ENCODE measurements around the gene MYH11.
"Not testable (repeated sequence)": the region's sequence is repeated elsewhere in the genome, so short reads cannot be mapped to it uniquely, and the experiment has no call there.

MYH11 gene

GRCh38 chr16:15857724-15858560, 1.1 kb upstream of the MYH11 start:
- peak overlapping the region; percentile 69 for H3K4me3 Mint-ChIP-seq
- H3K4me1 Mint-ChIP-seq, result peaks cover 8% of the 10 kb centered on the region
- H3K27me3 Mint-ChIP-seq, result peaks cover 19% of the 10 kb centered on the region
- H3K9me3 Mint-ChIP-seq, result no peaks in the 10 kb centered on the region
- no peaks in the 10 kb centered on the region for H3K36me3 Mint-ChIP-seq
- H3K27ac Mint-ChIP-seq, result no peak overlapping the region

- peaks cover 19% of the 10 kb centered on the region for H3K27me3 Mint-ChIP-seq
- H3K9me3 Mint-ChIP-seq, result no peaks in the 10 kb centered on the region
- no peak overlapping the region for H3K27ac Mint-ChIP-seq
- no peaks in the 10 kb centered on the region for H3K36me3 Mint-ChIP-seq
- H3K4me1 Mint-ChIP-seq, result peaks cover 8% of the 10 kb centered on the region
- H3K4me3 Mint-ChIP-seq, result no peak overlapping the region
Observed at GRCh38 chr16:15856182-15856581, 646 bp downstream of the MYH11 start.

GRCh38 chr16:15855704-15856003, 1.2 kb downstream of the MYH11 start:
- no peak overlapping the region for H3K4me3 Mint-ChIP-seq
- H3K9me3 Mint-ChIP-seq, result no peaks in the 10 kb centered on the region
- no peaks in the 10 kb centered on the region for H3K36me3 Mint-ChIP-seq
- H3K27ac Mint-ChIP-seq, result no peak overlapping the region
- H3K27me3 Mint-ChIP-seq, result peaks cover 19% of the 10 kb centered on the region
- peaks cover 8% of the 10 kb centered on the region for H3K4me1 Mint-ChIP-seq

GRCh38 chr16:15854906-15855703, 1.7 kb downstream of the MYH11 start:
- Mint-ChIP-seq H3K27me3 (peaks cover 19% of the 10 kb centered on the region), H3K4me1 (peaks cover 8% of the 10 kb centered on the region), H3K36me3 (no peaks in the 10 kb centered on the region), H3K27ac (no peak overlapping the region), H3K9me3 (no peaks in the 10 kb centered on the region), H3K4me3 (no peak overlapping the region)

GRCh38 chr16:15854061-15854460, 2.8 kb downstream of the MYH11 start:
- Mint-ChIP-seq H3K4me1 (peaks cover 8% of the 10 kb centered on the region), H3K9me3 (no peaks in the 10 kb centered on the region), H3K27ac (no peak overlapping the region), H3K27me3 (peaks cover 18% of the 10 kb centered on the region), H3K36me3 (no peaks in the 10 kb centered on the region), H3K4me3 (no peak overlapping the region)

- Mint-ChIP-seq H3K36me3 (no peaks in the 10 kb centered on the region), H3K9me3 (no peaks in the 10 kb centered on the region), H3K27me3 (peaks cover 18% of the 10 kb centered on the region), H3K4me3 (no peak overlapping the region), H3K27ac (no peak overlapping the region), H3K4me1 (peaks cover 7% of the 10 kb centered on the region)
Observed at GRCh38 chr16:15853021-15853420, 3.8 kb downstream of the MYH11 start.

GRCh38 chr16:15850555-15850954, 6.3 kb downstream of the MYH11 start:
- not testable (repeated sequence) for H3K27me3 Mint-ChIP-seq, H3K4me3 Mint-ChIP-seq, H3K36me3 Mint-ChIP-seq, H3K9me3 Mint-ChIP-seq, H3K27ac Mint-ChIP-seq, H3K4me1 Mint-ChIP-seq

GRCh38 chr16:15849209-15849981, 7.4 kb downstream of the MYH11 start:
- no peak overlapping the region for H3K27ac Mint-ChIP-seq
- H3K4me3 Mint-ChIP-seq, result no peak overlapping the region
- no peaks in the 10 kb centered on the region for H3K27me3 Mint-ChIP-seq
- no peaks in the 10 kb centered on the region for H3K4me1 Mint-ChIP-seq
- H3K9me3 Mint-ChIP-seq, result no peaks in the 10 kb centered on the region
- H3K36me3 Mint-ChIP-seq, result no peaks in the 10 kb centered on the region

GRCh38 chr16:15847611-15848175, 9.1 kb downstream of the MYH11 start:
- H3K4me3 Mint-ChIP-seq, result no peak overlapping the region
- no peaks in the 10 kb centered on the region for H3K36me3 Mint-ChIP-seq
- H3K4me1 Mint-ChIP-seq, result no peaks in the 10 kb centered on the region
- H3K27ac Mint-ChIP-seq, result no peak overlapping the region
- H3K27me3 Mint-ChIP-seq, result no peaks in the 10 kb centered on the region
- no peaks in the 10 kb centered on the region for H3K9me3 Mint-ChIP-seq

GRCh38 chr16:15846510-15846909, 10.3 kb downstream of the MYH11 start:
- Mint-ChIP-seq H3K27ac (no peak overlapping the region), H3K4me1 (no peaks in the 10 kb centered on the region), H3K36me3 (no peaks in the 10 kb centered on the region), H3K27me3 (no peaks in the 10 kb centered on the region), H3K4me3 (no peak overlapping the region), H3K9me3 (no peaks in the 10 kb centered on the region)

GRCh38 chr16:15843635-15844279, 13.1 kb downstream of the MYH11 start:
- H3K4me3 Mint-ChIP-seq, result no peak overlapping the region
- H3K9me3 Mint-ChIP-seq, result no peaks in the 10 kb centered on the region
- no peak overlapping the region for H3K27ac Mint-ChIP-seq
- no peaks in the 10 kb centered on the region for H3K4me1 Mint-ChIP-seq
- no peaks in the 10 kb centered on the region for H3K27me3 Mint-ChIP-seq
- H3K36me3 Mint-ChIP-seq, result no peaks in the 10 kb centered on the region

- H3K27ac Mint-ChIP-seq, H3K4me3 Mint-ChIP-seq, H3K9me3 Mint-ChIP-seq, H3K36me3 Mint-ChIP-seq, H3K4me1 Mint-ChIP-seq, H3K27me3 Mint-ChIP-seq: not testable (repeated sequence)
Observed at GRCh38 chr16:15839204-15839603, 17.6 kb downstream of the MYH11 start.

GRCh38 chr16:15837761-15838160, 19.1 kb downstream of the MYH11 start:
- Mint-ChIP-seq H3K4me3 (no peak overlapping the region), H3K36me3 (no peaks in the 10 kb centered on the region), H3K27me3 (no peaks in the 10 kb centered on the region)

GRCh38 chr16:15836965-15837611, 19.7 kb downstream of the MYH11 start:
- Mint-ChIP-seq H3K27me3 (no peaks in the 10 kb centered on the region), H3K9me3 (no peaks in the 10 kb centered on the region), H3K4me3 (no peak overlapping the region), H3K36me3 (no peaks in the 10 kb centered on the region), H3K27ac (no peak overlapping the region), H3K4me1 (no peaks in the 10 kb centered on the region)

More at GRCh38 chr16:15837761-15838160, 19.1 kb downstream of the MYH11 start:
- H3K4me1 Mint-ChIP-seq, result no peaks in the 10 kb centered on the region
- H3K9me3 Mint-ChIP-seq, result no peaks in the 10 kb centered on the region
- no peak overlapping the region for H3K27ac Mint-ChIP-seq

- no peak overlapping the region for H3K4me3 Mint-ChIP-seq
- no peaks in the 10 kb centered on the region for H3K27me3 Mint-ChIP-seq
- no peaks in the 10 kb centered on the region for H3K36me3 Mint-ChIP-seq
- H3K9me3 Mint-ChIP-seq, result no peaks in the 10 kb centered on the region
- no peak overlapping the region for H3K27ac Mint-ChIP-seq
- H3K4me1 Mint-ChIP-seq, result no peaks in the 10 kb centered on the region
Observed at GRCh38 chr16:15836074-15836473, 20.8 kb downstream of the MYH11 start.

Measured in activated naive CD4-positive, alpha-beta T cell treated with anti-CD3 and anti-CD28 coated beads, Interleukin-2, amount 50 U/mL, for 24 hours (primary cell).